KBM-7 (cell line): Measurements from ENCODE around the gene MEF2C.

ENCODE experiments used
- DNase-seq: peaks from one replicate; pipeline ENCODE4 v3.0.0-alpha.2; 2015
- in situ Hi-C: fragments of 300-500 bp; cut with MboI; formaldehyde crosslinking; loops from 2 replicates; pipeline ENCODE4 v1.14.3; 2020; ENCODE audit warnings: low sequenced_read_pairs, low pct_unique_long_range_greater_than_20kb, mixed read lengths

Gene MEF2C

GRCh38 chr5:88889189-88890069, 6.4 kb upstream of the MEF2C start:
- in situ Hi-C loops, result no loop called here
- DNase-seq, result peak; percentile 85

- no peak for DNase-seq
- in situ Hi-C loops, result no loop called here
Measured at GRCh38 chr5:88888848-88889188, 5.8 kb upstream of the MEF2C start.

GRCh38 chr5:88888291-88888690, 5.3 kb upstream of the MEF2C start:
- in situ Hi-C loops, result no loop called here

GRCh38 chr5:88887342-88887741, 4.4 kb upstream of the MEF2C start:
- in situ Hi-C loops, result no loop called here
- no peak for DNase-seq

More at GRCh38 chr5:88888291-88888690, 5.3 kb upstream of the MEF2C start:
- DNase-seq, result no peak

GRCh38 chr5:88886746-88887341, 3.9 kb upstream of the MEF2C start:
- DNase-seq, result peak; percentile 38
- in situ Hi-C loops, result no loop called here

GRCh38 chr5:88886252-88886651, 3.3 kb upstream of the MEF2C start:
- DNase-seq, result no peak
- in situ Hi-C loops, result no loop called here

- peak; percentile 41 for DNase-seq
- in situ Hi-C loops, result no loop called here
Measured at GRCh38 chr5:88885002-88885401, 2.0 kb upstream of the MEF2C start.

- in situ Hi-C loops, result no loop called here
- DNase-seq, result peak; percentile 83
Measured at GRCh38 chr5:88884608-88884877, 1.6 kb upstream of the MEF2C start.

- peak; percentile 88 for DNase-seq
- in situ Hi-C loops, result no loop called here
Measured at GRCh38 chr5:88883836-88884607, 1.0 kb upstream of the MEF2C start.

GRCh38 chr5:88882276-88883038, 527 bp downstream of the MEF2C start:
- DNase-seq, result peak; percentile 52

GRCh38 chr5:88881571-88881971, 1.4 kb downstream of the MEF2C start:
- peak; percentile 55 for DNase-seq
- in situ Hi-C loops, result no loop called here

More at GRCh38 chr5:88882276-88883038, 527 bp downstream of the MEF2C start:
- in situ Hi-C loops, result no loop called here

- in situ Hi-C loops, result no loop called here
- no peak for DNase-seq
Measured at GRCh38 chr5:88880201-88880600, 2.8 kb downstream of the MEF2C start.

GRCh38 chr5:88879724-88880123, 3.3 kb downstream of the MEF2C start:
- in situ Hi-C loops, result no loop called here
- DNase-seq, result no peak

GRCh38 chr5:88878976-88879375, 4.0 kb downstream of the MEF2C start:
- in situ Hi-C loops, result no loop called here
- no peak for DNase-seq

GRCh38 chr5:88877826-88878225, 5.2 kb downstream of the MEF2C start:
- in situ Hi-C loops, result no loop called here

GRCh38 chr5:88876714-88877113, 6.3 kb downstream of the MEF2C start:
- in situ Hi-C loops, result no loop called here
- no peak for DNase-seq

More at GRCh38 chr5:88877826-88878225, 5.2 kb downstream of the MEF2C start:
- DNase-seq, result no peak

GRCh38 chr5:88875341-88876234, 7.4 kb downstream of the MEF2C start:
- in situ Hi-C loops, result no loop called here
- DNase-seq, result peak; percentile 53

- in situ Hi-C loops, result no loop called here
- DNase-seq, result no peak
Measured at GRCh38 chr5:88873447-88873846, 9.5 kb downstream of the MEF2C start.

- no peak for DNase-seq
- in situ Hi-C loops, result no loop called here
Measured at GRCh38 chr5:88872971-88873370, 10.0 kb downstream of the MEF2C start.
